ENCODE results near the gene GPN2.
"Not testable (repeated sequence)": the region's sequence is repeated elsewhere in the genome, so short reads cannot be mapped to it uniquely, and the experiment has no call there.

GPN2 gene

GRCh38 chr1:26839779-26840178 lies 50.3 kb downstream of the GPN2 start:
- Mint-ChIP-seq H3K27me3 (no peaks in the 10 kb centered on the region), H3K4me1 (peaks cover 13% of the 10 kb centered on the region in 2 donors), H3K4me3 (no peak overlapping the region)

DNA sequence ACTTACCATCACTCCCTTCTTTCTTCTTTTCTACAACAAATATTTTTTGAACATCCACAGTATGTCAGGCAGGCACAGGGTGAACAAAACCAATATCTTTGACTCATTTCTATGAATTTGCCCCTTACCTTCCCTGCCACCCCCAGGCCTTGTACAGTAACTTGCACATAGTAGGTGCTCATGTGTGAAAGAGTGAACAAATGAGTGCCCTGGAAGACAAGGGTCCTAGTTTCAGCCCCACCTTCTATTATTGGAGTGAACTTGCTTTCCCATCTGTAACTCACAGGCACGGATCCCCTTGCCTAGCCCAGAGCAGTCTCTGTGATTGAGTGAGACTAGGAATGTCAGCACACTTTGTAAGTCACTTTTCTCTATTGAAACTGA lies 50.8 kb downstream of the GPN2 start:
- ATAC-seq (replicated peaks) (peak; percentile 17 to 25), DNase-seq (no peak)
- peak overlapping the region; percentile 84 for H3K27ac Mint-ChIP-seq
- peaks cover 46 to 49% of the 10 kb centered on the region in 2 donors for H3K36me3 Mint-ChIP-seq
- no peaks in the 10 kb centered on the region for H3K9me3 Mint-ChIP-seq
- no peaks in the 10 kb centered on the region for H3K27me3 Mint-ChIP-seq
- H3K4me3 Mint-ChIP-seq = peak overlapping the region in 1 of 2 donors; percentile 32
- peaks cover 14 to 17% of the 10 kb centered on the region in 2 donors for H3K4me1 Mint-ChIP-seq

More at GRCh38 chr1:26839779-26840178, 50.3 kb downstream of the GPN2 start:
- peaks cover 44 to 45% of the 10 kb centered on the region in 2 donors for H3K36me3 Mint-ChIP-seq
- ATAC-seq (replicated peaks) = no peak
- peak overlapping the region; percentile 84 for H3K27ac Mint-ChIP-seq
- H3K9me3 Mint-ChIP-seq = no peaks in the 10 kb centered on the region
- DNase-seq = no peak

DNA sequence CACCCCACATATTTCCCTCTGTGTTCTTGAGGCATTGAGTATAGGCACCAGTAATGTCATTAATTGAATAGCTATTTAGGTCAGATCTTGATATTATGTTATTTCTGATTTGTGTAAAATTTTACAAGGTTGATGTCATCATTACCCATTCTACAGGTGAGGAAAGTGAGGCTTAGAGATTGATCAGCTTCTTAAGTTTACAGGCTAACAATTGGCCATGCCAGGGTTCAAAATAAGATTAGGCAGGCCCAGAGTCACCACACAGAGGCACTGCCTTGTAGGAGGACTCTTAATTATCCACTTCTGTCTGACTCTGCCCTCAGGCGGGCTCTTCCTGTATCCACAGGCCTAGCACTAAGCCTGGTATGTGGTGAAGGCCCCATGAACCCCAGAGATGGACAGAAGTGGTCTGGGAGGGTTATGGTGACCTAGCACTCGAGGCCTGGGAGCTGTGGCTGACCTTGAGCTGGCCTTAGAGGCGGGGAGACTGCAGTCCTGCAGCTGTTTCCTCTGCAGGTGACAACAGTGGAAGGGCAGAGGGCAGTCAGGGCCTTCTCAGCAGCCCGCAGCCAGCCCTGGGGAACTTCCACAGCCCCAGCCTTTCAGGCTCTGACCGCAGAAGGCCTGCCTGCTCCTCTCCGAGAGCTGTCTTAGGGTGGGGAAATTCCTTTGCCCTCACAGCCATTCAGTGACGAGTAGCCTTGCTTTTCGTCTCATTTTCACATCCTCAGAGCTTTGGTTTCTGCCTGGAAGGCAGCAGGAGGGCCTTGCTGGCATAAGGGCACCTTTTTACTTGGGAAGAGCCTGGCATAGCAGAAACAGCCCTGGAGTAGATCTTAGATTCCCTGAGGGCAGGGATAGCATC lies 51.4 kb downstream of the GPN2 start:
- H3K36me3 Mint-ChIP-seq = peaks cover 51% of the 10 kb centered on the region in 2 donors
- H3K4me1 Mint-ChIP-seq = peaks cover 21 to 24% of the 10 kb centered on the region in 2 donors
- peak overlapping the region in 1 of 2 donors; percentile 32 for H3K4me3 Mint-ChIP-seq
- H3K9me3 Mint-ChIP-seq = no peaks in the 10 kb centered on the region
- DNase-seq (peak; percentile 66), ATAC-seq (replicated peaks) (peak; percentile 97 to 99)
- no peaks in the 10 kb centered on the region for H3K27me3 Mint-ChIP-seq
- peak overlapping the region; percentile 84 for H3K27ac Mint-ChIP-seq

DNA sequence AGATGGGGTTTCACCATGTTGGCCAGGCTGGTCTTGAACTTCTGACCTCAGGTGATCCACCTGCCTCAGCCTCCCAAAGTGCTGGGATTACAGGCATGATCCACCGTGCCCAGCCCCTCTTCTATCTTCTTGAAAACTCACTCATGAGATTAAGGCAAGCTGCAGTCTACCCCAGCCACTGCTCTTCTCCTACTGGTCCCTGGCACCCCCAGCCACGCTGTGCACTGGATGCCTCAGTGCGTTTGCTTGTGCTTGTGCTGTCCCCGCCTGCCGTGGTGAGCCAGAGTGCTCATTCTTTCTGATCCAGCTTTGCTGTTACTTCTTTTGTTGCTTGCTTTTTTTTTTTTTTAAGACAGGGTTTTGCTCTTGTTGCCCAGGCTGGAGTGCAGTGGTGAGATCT lies 52.4 kb downstream of the GPN2 start:
- not testable (repeated sequence) for H3K4me3 Mint-ChIP-seq; H3K27ac Mint-ChIP-seq; DNase-seq; H3K9me3 Mint-ChIP-seq; ATAC-seq (replicated peaks); H3K27me3 Mint-ChIP-seq
- peaks cover 53 to 61% of the 10 kb centered on the region in 2 donors for H3K36me3 Mint-ChIP-seq
- H3K4me1 Mint-ChIP-seq = peaks cover 28 to 34% of the 10 kb centered on the region in 2 donors

GRCh38 chr1:26833432-26834405 lies 56.4 kb downstream of the GPN2 start:
- Mint-ChIP-seq H3K36me3 (peaks cover 65 to 68% of the 10 kb centered on the region in 2 donors), H3K27ac (peak overlapping the region; percentile 97), H3K27me3 (no peaks in the 10 kb centered on the region), H3K4me3 (peak overlapping the region; percentile 68 to 70), H3K4me1 (peaks cover 49 to 56% of the 10 kb centered on the region in 2 donors), H3K9me3 (no peaks in the 10 kb centered on the region)
- ATAC-seq (replicated peaks) = peak; percentile 91 to 94
- peak; percentile 76 for DNase-seq

DNA sequence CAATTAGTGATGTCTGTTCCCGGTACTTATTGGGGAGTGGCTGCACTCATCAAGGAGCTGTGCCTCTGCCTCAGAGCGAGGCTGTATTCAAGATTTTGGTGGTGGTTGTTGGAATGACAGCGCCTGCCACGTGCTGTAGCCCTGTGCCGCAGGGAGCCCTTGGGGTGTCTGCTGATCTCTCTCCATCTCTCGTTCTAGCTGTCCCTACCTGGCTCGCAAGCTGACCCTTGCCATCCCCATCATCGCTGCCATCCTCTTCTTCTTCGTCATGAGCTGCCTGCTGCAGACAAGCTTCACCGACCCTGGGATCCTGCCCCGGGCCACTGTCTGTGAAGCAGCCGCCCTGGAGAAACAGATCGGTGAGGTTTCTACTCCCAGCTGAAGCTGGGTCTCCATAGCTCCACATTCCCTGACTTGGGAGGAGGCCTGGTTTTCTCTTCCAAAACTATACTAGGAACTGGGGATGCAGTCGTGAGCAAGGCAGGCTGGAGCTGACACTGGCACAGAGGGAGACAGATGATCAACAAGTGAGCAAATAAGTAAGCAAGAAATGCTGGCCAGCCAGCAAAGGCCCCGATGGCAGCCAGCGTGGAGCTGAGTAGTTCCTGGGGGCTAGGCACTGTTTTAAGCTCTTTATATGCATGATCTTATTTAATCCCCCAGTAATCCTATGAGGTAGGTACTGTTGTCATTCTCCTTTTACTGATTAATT lies 57.7 kb downstream of the GPN2 start:
- ATAC-seq (replicated peaks) (no peak), DNase-seq (no peak)
- Mint-ChIP-seq H3K4me1 (peaks cover 53 to 67% of the 10 kb centered on the region in 2 donors), H3K9me3 (no peaks in the 10 kb centered on the region), H3K27me3 (no peaks in the 10 kb centered on the region), H3K27ac (peak overlapping the region; percentile 56), H3K36me3 (peaks cover 58 to 68% of the 10 kb centered on the region in 2 donors), H3K4me3 (no peak overlapping the region)

DNA sequence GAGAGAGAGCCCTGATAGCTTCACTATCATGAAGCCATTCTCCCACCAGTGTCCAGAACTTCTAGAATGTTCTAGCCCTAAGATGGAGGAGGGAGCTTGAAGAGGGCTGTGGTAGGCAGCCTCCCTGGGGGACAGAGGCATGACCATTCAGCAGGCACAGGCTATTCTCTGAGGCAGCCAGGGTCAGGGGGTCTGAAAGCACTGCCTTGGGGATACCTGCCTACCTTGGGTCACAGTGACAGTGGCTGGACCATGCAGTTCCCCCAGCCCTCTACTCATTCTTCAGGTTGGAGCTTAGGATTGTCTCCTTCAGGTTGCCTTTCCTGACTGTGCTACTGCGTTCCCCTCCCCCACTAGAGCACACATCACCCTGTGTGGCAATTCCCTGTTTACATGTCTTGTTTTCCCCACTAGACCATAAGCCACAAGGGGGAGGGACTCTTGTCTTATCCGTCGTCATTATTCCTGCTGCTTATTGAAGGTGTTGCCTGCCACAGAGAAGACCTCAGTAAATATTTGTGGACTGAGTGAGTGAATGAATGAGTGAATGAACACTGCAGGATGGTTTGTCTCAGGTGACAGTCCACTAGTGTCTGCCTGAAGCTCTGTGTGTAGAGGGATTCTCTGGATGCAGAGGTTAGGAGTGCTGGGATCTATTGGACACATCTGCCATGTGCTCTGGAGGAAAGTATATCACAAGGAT lies 58.4 kb downstream of the GPN2 start:
- Mint-ChIP-seq H3K36me3 (peaks cover 60 to 71% of the 10 kb centered on the region in 2 donors), H3K4me3 (no peak overlapping the region)

DNA sequence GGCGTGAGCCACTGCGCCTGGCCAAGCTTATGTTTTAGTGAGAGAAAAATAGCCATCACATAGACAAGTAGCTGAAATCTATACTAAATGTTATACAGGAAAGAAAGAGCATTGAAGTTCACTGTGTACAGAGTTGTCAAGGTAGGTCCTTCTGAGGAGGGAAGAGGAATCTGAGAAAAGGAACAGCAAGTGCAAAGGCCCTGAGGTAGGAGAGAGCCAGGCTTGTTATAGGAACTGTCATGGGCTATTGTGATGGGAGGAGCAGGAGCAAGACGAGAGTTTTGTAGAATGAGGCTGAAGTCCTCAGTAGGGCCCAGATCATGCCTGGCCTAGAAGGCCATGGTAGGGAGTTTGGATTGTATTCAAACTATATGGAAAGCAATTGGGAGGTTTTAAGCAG lies 59.0 kb downstream of the GPN2 start:
- no peak for ATAC-seq (replicated peaks)
- Mint-ChIP-seq H3K27ac (peak overlapping the region; percentile 52), H3K36me3 (peaks cover 56 to 71% of the 10 kb centered on the region in 2 donors), H3K4me3 (no peak overlapping the region), H3K4me1 (peaks cover 55 to 73% of the 10 kb centered on the region in 2 donors), H3K9me3 (no peaks in the 10 kb centered on the region), H3K27me3 (no peaks in the 10 kb centered on the region)
- DNase-seq = no peak

More for the DNA sequence above, 58.4 kb downstream of the GPN2 start:
- Mint-ChIP-seq H3K4me1 (peaks cover 55 to 70% of the 10 kb centered on the region in 2 donors), H3K27ac (peak overlapping the region; percentile 56), H3K9me3 (no peaks in the 10 kb centered on the region), H3K27me3 (no peaks in the 10 kb centered on the region)
- ATAC-seq (replicated peaks) = no peak
- no peak for DNase-seq

GRCh38 chr1:26829184-26829911 lies 60.7 kb downstream of the GPN2 start:
- Mint-ChIP-seq H3K4me1 (peaks cover 56 to 80% of the 10 kb centered on the region in 2 donors), H3K27ac (peak overlapping the region; percentile 93), H3K4me3 (peak overlapping the region; percentile 93 to 95), H3K36me3 (peaks cover 47 to 61% of the 10 kb centered on the region in 2 donors), H3K27me3 (peaks cover 0 to 5% of the 10 kb centered on the region in 2 donors), H3K9me3 (no peaks in the 10 kb centered on the region)
- ATAC-seq (replicated peaks) (no peak), DNase-seq (no peak)

GRCh38 chr1:26828411-26828991 lies 61.6 kb downstream of the GPN2 start:
- peak overlapping the region; percentile 93 to 95 for H3K4me3 Mint-ChIP-seq
- peak overlapping the region; percentile 93 for H3K27ac Mint-ChIP-seq
- H3K36me3 Mint-ChIP-seq = peaks cover 40 to 53% of the 10 kb centered on the region in 2 donors
- peaks cover 49 to 71% of the 10 kb centered on the region in 2 donors for H3K4me1 Mint-ChIP-seq
- DNase-seq (peak; percentile 64), ATAC-seq (replicated peaks) (peak; percentile 64 to 70)
- H3K27me3 Mint-ChIP-seq = peaks cover 0 to 5% of the 10 kb centered on the region in 2 donors
- H3K9me3 Mint-ChIP-seq = no peaks in the 10 kb centered on the region

DNA sequence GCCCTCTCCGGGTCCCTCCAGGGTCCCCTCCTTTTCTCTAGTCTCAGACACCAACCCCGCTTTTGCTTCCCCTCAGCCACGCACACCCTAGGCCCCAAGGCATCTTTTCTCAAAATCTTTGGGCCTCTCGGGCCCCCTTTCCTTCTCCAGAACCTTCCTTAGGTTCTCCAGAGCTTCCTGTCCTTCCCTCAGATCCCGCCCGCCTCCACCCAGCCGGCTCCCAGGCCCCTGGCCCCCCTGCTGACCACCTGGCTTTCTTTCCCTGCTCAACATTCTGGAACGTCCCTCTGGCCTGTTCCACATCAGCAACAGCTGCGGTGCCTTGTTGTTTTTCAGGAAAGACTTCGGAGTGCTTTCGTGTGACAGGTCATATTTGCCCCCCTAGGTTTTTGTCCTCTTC lies 62.4 kb downstream of the GPN2 start:
- H3K4me3 Mint-ChIP-seq = peak overlapping the region; percentile 93 to 95

DNA sequence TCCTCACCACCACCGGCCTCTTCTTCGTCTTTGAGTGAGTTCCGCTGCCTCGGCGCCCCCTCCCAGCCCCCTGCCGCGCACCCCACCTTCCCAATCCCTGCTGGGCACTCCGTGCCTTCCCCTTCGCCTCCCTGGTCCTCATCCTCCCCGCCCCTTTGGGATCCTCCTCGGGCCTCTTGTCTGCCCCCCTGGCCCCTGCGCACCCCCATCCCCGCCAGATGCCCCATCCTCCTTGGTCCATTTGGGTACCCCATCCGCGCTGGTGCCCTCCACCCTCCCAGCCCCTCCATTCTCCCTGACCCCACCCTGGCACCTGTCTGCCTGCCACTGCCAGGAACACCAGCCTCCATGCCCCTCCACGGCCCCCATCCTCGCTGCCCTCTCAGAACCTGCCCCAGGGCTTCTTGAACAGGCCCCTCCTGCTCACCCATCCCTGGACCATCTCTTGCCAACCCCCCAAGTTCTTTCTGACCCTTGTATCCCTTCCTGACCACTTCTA lies 62.9 kb downstream of the GPN2 start:
- Mint-ChIP-seq H3K36me3 (peaks cover 30 to 39% of the 10 kb centered on the region in 2 donors), H3K4me3 (peak overlapping the region; percentile 93 to 95), H3K27ac (peak overlapping the region; percentile 93), H3K4me1 (peaks cover 38 to 58% of the 10 kb centered on the region in 2 donors), H3K27me3 (peaks cover 5% of the 10 kb centered on the region in 2 donors), H3K9me3 (no peaks in the 10 kb centered on the region)
- DNase-seq (no peak), ATAC-seq (replicated peaks) (no peak)

More for the DNA sequence above, 62.4 kb downstream of the GPN2 start:
- peaks cover 5% of the 10 kb centered on the region in 2 donors for H3K27me3 Mint-ChIP-seq
- DNase-seq = no peak
- no peaks in the 10 kb centered on the region for H3K9me3 Mint-ChIP-seq
- peaks cover 35 to 44% of the 10 kb centered on the region in 2 donors for H3K36me3 Mint-ChIP-seq
- H3K27ac Mint-ChIP-seq = peak overlapping the region; percentile 93
- peaks cover 42 to 63% of the 10 kb centered on the region in 2 donors for H3K4me1 Mint-ChIP-seq
- no peak for ATAC-seq (replicated peaks)

Data from stimulated activated naive B cell treated with anti-CD40 and anti-IgM and Interleukin-4, amounts not matched to agents 10 μg/mL and 1 μg/mL and 100 μg/mL, for 72 hours (primary cell).